Left cardiac atrium (tissue), 4 donors: ENCODE results near the gene CTTNBP2NL. TPM values are rescaled to one million over a fixed set of nuclear protein-coding genes. Genes with fewer than 3 reads are reported as not detected.
"Not testable (repeated sequence)": the region's sequence is repeated elsewhere in the genome, so short reads cannot be mapped to it uniquely, and the experiment has no call there.

Source experiments
- ATAC-seq, 2 donors: fragments of 200-7000 bp; cut with Tn5 transposase; one replicate each; pipeline ENCODE4 v1.9.1; 2020; ENCODE audit warnings: mild to moderate bottlenecking in 2 of 2, moderate library complexity in 2 of 2
- DNase-seq: peaks from one replicate; pipeline ENCODE4 v3.0.0-alpha.2; 2020
- intact Hi-C, 2 donors: fragments of 100-400 bp; cut with DNase I; formaldehyde crosslinking; loops; one replicate each; pipeline versions ENCODE4 v1.14.1 to v1.15.1; 2022 to 2023
- total RNA-seq, 2 donors: library from RNA; stranded (reverse); fragmentation: NEBNext Ultra II Directional; extraction: Animal tissue kit (Norgen Biotek cat#: 25700); gene quantifications; one replicate each; pipeline ENCODE4 v1.2.1, GENCODE V29; 2021
- donor health status: DM: no; HTN: yes; CAD: no.
- donor health status: DM: no; HTN: yes; CAD: no; lungs with severe emphysema.
- donor health status: DM: yes; HTN: yes; CAD: no.
- donor health status: Dilated cardiomyopathy.

The CTTNBP2NL gene
- total RNA-seq, 2 donors from 2014 or later: 17.1 to 24.3 TPM

- DNase-seq (no peak), ATAC-seq (no peak)
- intact Hi-C loops: loop anchor here in 1 of 2 donors (5.0 kb wide), 1 partner anchor 49 kb away; no protein-coding TSS in a partner anchor
Observed at GRCh38 chr1:112402682-112403643, 6.9 kb downstream of the CTTNBP2NL start.

- no peak for ATAC-seq
- no peak for DNase-seq
- intact Hi-C loops: no loop called here
Observed at GRCh38 chr1:112406771-112407170, 10.8 kb downstream of the CTTNBP2NL start.

- ATAC-seq (no peak), DNase-seq (no peak)
- intact Hi-C loops: no loop called here
Observed at GRCh38 chr1:112409414-112409813, 13.4 kb downstream of the CTTNBP2NL start.

DNA sequence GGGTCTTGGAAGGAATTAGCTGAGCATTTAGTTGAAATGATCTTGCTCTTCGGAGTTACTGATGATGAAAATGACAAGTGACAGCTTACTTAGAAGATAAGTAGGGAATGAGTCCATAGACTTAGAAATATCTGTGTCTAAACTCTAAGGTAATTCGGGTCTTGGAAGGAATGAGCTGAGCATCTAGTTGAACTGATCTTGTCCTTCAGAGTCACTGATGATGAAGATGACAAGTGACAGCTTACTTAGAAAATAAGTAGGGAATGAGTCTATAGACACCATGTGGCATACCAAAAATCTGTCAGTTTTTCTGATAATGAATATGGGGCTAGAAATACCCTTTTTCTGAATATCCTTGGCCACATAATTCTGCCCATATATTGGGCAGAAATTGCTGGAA lies 14.7 kb downstream of the CTTNBP2NL start:
- intact Hi-C loops: no loop called here
- ATAC-seq (no peak), DNase-seq (no peak)

DNA sequence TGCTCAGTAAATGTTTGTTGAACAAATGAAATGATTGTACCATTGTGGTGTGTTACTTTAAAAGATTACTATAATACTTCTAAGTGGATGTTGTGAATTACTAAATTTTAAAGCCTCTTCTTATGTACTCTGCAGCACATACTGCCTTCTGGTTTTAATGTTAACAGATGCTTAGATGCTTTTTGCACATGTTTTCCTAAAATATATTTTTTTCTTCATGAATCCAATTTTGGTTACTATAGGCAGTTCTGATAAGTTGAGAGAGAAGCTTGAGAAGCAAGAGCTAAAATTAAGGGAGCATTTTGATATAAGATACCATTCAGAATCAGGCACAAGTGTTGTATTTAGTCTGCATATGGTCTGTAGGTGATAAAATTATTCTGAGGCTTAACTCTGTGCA lies 21.3 kb downstream of the CTTNBP2NL start:
- intact Hi-C loops: no loop called here

DNA sequence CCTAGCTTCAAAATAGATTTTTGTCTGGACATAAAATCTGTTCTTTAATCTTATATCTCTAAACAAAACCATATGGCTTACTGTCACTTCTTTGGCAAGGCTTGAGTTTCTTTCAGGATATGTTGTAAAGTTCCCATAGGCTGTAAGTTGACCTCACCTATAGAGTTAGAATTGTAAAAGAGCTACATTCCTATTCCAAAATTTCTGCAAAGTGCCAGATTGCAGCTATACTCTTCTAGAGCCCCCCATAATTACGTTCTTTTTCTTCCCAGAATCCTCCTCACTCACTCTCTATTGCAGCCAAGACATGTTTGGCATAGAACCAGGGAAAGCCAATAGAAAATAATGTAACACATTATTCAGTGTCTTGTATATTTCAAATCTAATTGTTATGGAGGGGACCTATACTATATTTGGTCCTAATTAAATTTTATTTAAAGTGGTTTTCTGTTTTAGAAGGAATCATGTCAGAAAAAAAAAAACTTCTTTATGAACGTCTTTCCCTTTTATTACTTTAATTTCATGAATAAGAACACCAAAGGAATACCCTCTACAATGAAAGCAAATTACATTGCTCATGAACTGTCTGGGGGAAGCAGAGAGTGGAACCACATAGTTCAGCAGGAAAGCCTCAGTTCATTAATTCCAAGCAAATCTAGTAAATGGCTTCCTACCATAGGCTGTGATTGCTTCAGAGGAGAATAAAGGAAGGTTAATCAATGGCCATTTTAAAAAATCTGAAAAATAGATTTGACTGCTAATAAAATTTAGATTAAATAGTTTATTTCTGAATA lies 22.3 kb downstream of the CTTNBP2NL start:
- intact Hi-C loops: no loop called here
- DNase-seq (no peak), ATAC-seq (no peak)

More for the DNA sequence above, 21.3 kb downstream of the CTTNBP2NL start:
- ATAC-seq (no peak), DNase-seq (no peak)

DNA sequence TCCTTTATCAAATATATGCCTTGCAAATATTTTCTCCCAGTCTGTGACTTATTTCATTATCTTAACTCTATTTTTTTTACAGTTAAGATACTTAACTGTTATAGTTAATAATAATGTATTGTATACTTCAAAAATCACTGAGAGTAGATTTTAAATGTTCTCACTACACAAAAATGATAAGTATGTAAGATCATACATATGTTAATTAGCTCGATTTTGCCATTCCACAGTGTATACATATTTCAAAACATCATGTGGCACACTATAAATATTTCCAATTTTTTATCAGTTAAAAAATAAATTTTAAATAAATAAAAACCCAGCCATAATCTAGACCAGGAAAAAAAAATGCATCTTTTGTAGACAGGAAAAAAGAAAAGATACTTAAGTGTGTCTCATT lies 27.2 kb downstream of the CTTNBP2NL start:
- no peak for DNase-seq
- no peak for ATAC-seq
- intact Hi-C loops: no loop called here

- intact Hi-C loops, ATAC-seq, DNase-seq: not testable (repeated sequence)
Observed at GRCh38 chr1:112423666-112424065, 27.7 kb downstream of the CTTNBP2NL start.

DNA sequence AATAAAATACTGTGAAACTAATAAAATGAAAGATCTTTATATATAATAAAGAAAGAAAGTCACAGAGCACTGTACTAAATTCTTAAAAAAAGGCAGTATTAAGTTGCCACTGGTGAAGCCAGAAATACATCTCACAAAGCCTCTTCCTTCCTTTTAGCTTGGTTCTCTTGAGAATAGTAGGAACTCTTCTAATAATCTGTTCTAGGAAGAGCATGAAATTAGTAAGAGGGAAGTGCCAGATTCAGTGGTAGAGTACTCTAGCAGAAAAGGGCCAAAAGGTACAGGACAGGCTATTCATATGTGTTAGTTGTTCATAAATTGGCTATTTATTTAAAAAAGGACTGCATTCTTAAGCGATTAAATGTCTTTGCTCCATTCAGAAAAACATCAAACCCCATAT lies 33.7 kb downstream of the CTTNBP2NL start:
- no peak for ATAC-seq

DNA sequence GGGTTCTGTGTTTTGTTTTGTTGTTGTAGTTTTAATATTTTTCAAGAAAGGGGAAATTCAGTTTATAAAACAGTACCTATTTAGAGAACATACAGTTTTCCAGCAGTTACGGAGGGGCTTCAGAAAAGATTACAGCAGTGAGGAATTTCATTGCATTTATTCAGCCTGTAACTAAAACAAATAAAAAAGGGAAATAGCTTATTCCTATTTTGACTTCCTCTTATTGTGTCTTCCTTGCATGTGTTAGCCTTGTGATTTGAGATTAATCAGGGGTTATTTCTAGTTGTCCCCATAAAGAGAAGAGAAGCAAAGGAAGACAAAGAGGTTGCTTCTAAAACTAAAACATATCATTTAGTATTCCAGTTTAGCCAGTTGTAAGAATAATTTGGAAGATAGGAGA lies 35.0 kb downstream of the CTTNBP2NL start:
- ATAC-seq: peak in 1 of 2 donors; percentile 27
- intact Hi-C loops: no loop called here
- no peak for DNase-seq

More for the DNA sequence above, 33.7 kb downstream of the CTTNBP2NL start:
- intact Hi-C loops: no loop called here
- DNase-seq: no peak

DNA sequence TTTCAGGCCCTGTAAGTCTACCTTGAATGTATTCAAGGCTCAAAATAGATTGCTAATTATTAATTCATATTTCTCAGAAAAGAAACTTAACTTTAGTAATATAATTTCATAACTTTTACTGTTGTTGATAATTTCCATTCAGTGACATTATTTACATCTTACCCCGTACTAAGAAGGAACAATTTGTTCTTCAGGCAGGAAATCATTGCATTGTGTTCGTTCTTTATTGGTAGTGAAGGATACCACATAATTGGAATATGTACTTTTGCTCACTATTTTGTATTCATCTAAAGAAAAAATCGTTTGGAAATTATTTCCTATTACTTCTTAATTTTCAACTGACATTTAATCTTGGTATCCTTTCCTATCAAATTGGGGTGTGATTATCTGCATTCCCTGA lies 39.4 kb downstream of the CTTNBP2NL start:
- DNase-seq (no peak), ATAC-seq (no peak)
- intact Hi-C loops: no loop called here

DNA sequence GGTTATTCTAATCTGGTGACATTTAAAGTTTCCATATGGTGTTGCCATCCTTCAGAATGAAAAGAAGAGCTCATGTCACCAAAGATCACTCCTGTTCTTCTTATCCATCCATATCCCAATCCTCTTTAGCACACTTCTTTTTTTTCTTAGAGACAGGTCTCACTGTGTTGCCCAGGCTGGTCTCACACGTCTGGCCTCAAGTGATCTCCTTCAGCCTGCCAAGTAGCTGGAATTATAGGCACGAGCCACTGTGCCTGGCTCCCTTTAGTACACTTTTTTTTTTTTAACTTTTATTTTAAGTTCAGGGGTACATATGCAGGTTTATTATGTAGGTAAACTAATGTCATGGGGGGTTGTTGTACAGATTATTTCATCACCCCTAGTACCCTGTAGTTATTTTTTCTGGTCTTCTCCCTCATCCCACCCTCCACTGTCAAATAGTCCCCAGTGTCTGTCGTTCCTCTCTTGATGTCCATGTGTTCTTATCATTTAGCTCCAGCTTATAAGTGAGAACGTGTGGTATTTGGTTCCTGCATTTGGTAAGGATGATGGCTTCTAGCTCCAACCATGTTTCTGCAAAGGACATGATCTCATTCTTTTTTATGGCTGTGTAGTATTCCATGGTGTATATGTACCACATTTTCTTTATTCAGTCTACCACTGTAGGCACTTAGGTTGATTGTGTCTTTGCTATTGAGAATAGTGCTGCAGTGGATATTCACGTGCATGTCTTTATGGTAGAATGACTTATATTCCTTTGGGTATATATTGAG lies 40.6 kb downstream of the CTTNBP2NL start:
- ATAC-seq (no peak), DNase-seq (no peak)
- intact Hi-C loops: no loop called here

DNA sequence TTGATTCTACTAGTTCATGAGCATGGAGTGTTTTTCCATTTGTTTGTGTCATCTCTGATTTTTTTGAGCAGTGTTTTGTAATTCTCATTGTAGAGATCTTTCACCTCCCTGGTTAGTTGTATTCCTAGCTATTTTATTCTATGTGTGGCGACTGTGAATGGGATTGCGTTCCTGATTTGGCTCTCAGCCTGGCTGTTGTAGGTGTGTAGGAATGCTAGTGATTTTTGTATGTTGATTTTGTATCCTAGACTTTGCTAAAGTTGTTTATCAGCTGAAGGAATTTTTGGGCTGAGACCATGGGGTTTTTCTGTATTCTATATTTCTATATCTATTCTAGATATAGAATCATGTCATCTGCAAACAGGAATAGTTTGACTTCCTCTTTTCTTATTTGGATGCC lies 42.1 kb downstream of the CTTNBP2NL start:
- DNase-seq, ATAC-seq, intact Hi-C loops: not testable (repeated sequence)

DNA sequence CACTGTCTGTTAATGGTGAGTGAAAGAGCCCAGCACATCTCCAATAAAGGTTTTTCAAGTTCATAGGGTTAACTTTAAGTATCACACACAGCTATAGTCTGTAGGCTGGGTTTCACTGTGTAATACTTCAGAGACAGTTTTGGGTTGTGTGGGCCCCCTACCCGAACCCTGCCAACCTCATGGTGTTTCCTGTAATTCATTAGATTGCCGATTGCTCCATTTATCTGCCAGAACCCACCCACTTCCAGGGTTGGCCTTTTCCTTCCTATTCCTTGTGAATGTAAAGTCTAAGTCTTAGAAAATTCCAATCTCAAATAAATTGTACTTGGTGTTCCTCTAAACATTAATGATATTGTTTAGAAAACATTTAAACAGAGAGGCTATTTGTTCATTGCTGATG lies 43.6 kb downstream of the CTTNBP2NL start:
- ATAC-seq: peak; percentile 34 to 47
- DNase-seq: no peak
- intact Hi-C loops: no loop called here

GRCh38 chr1:112440574-112440973 lies 44.6 kb downstream of the CTTNBP2NL start:
- DNase-seq: no peak
- intact Hi-C loops: no loop called here
- ATAC-seq: no peak

- ATAC-seq (peak in 1 of 2 donors; percentile 80), DNase-seq (no peak)
- intact Hi-C loops: no loop called here
Observed at GRCh38 chr1:112444269-112444668, 48.3 kb downstream of the CTTNBP2NL start.

- ATAC-seq: no peak
Observed at GRCh38 chr1:112445596-112445995, 49.6 kb downstream of the CTTNBP2NL start.

GRCh38 chr1:112446411-112446810 lies 50.4 kb downstream of the CTTNBP2NL start:
- intact Hi-C loops: no loop called here
- no peak for DNase-seq
- ATAC-seq: no peak

More at GRCh38 chr1:112445596-112445995, 49.6 kb downstream of the CTTNBP2NL start:
- intact Hi-C loops: no loop called here
- no peak for DNase-seq
